Loucy (cell line): ENCODE measurements around the gene DHDH.

ENCODE experiments used
- CTCF ChIP-seq: fragments of 200-600 bp; sonication (generic); conservative IDR thresholded peaks from 2 replicates; pipeline ENCODE4 v1.5.1; 2014; ENCODE audit warnings: mild to moderate bottlenecking, antibody characterized with exemption, low read length
- EZH2phosphoT487 ChIP-seq: fragments of 200-600 bp; IDR thresholded peaks from 2 replicates; pipeline ENCODE4 v1.6.1; 2018; ENCODE audit warnings: antibody characterized with exemption, mild to moderate bottlenecking, moderate library complexity, borderline replicate concordance

- TF ChIP-seq CTCF (no peak), EZH2phosphoT487 (no peak)
Observed at GRCh38 chr19:48968813-48969218, 35.3 kb downstream of the DHDH start.
